ENCODE results near the gene RPL10L. TPM values are rescaled to one million over a fixed set of nuclear protein-coding genes. Genes with fewer than 3 reads are reported as not detected.

The RPL10L gene
- not detected for polyA plus RNA-seq

GRCh38 chr14:46651526-46652144, at the start of gene RPL10L:
RPL10L (minus strand) TSS chr14:46651781; CDS start chr14:46651736, 45 bp downstream.
- WGBS, 2 donors = 92 to 93% methylated on average over 36 of the region's 36 CpGs
- H3K36me3 ChIP-seq (ENCODE audit: control insufficient read depth in 2 of 2, insufficient read depth in 2 of 2, low read length in 1 of 2) = no peaks in the 10 kb centered on the region
- no peaks in the 10 kb centered on the region for H3K4me1 ChIP-seq (ENCODE audit: control insufficient read depth in 2 of 2, insufficient read depth in 2 of 2, low read length in 1 of 2)
- H3K4me3 ChIP-seq (ENCODE audit: low read depth in 1 of 2, low read length in 2 of 2) = no peak within 1 kb of the TSS
- no peak within 1 kb of the TSS for H3K27ac ChIP-seq (ENCODE audit: low read depth in 2 of 2, low read length in 1 of 2)
- no peaks in the 10 kb centered on the region for H3K27me3 ChIP-seq (ENCODE audit: control insufficient read depth in 1 of 2, insufficient read depth in 2 of 2, low read length in 2 of 2)
- peaks cover 3 to 9% of the 10 kb centered on the region in 2 donors for H3K9me3 ChIP-seq (ENCODE audit: control insufficient read depth in 2 of 2, insufficient read depth in 1 of 2, low read depth in 1 of 2, low read length in 1 of 2)

- Histone ChIP-seq H3K36me3 (ENCODE audit: control insufficient read depth in 2 of 2, insufficient read depth in 2 of 2, low read length in 1 of 2) (no peaks in the 10 kb centered on the region), H3K4me3 (ENCODE audit: low read depth in 1 of 2, low read length in 2 of 2) (no peak overlapping the region), H3K27me3 (ENCODE audit: control insufficient read depth in 1 of 2, insufficient read depth in 2 of 2, low read length in 2 of 2) (no peaks in the 10 kb centered on the region), H3K4me1 (ENCODE audit: control insufficient read depth in 2 of 2, insufficient read depth in 2 of 2, low read length in 1 of 2) (no peaks in the 10 kb centered on the region), H3K27ac (ENCODE audit: low read depth in 2 of 2, low read length in 1 of 2) (no peak overlapping the region), H3K9me3 (ENCODE audit: control insufficient read depth in 2 of 2, insufficient read depth in 1 of 2, low read depth in 1 of 2, low read length in 1 of 2) (peaks cover 0 to 3% of the 10 kb centered on the region in 2 donors)
- WGBS, 2 donors = 51 to 62% methylated on average over 3 of the region's 3 CpGs
These were observed 40.2 kb upstream of the RPL10L start for GRCh38 chr14:46691819-46692218.

GRCh38 chr14:46686652-46687051, 35.1 kb upstream of the RPL10L start:
- Histone ChIP-seq H3K4me1 (ENCODE audit: control insufficient read depth in 2 of 2, insufficient read depth in 2 of 2, low read length in 1 of 2) (no peaks in the 10 kb centered on the region), H3K36me3 (ENCODE audit: control insufficient read depth in 2 of 2, insufficient read depth in 2 of 2, low read length in 1 of 2) (no peaks in the 10 kb centered on the region), H3K9me3 (ENCODE audit: control insufficient read depth in 2 of 2, insufficient read depth in 1 of 2, low read depth in 1 of 2, low read length in 1 of 2) (peaks cover 0 to 7% of the 10 kb centered on the region in 2 donors), H3K27me3 (ENCODE audit: control insufficient read depth in 1 of 2, insufficient read depth in 2 of 2, low read length in 2 of 2) (no peaks in the 10 kb centered on the region), H3K27ac (ENCODE audit: low read depth in 2 of 2, low read length in 1 of 2) (no peak overlapping the region), H3K4me3 (ENCODE audit: low read depth in 1 of 2, low read length in 2 of 2) (no peak overlapping the region)
- WGBS, 2 donors = 88 to 89% methylated on average over 4 of the region's 4 CpGs

- no peaks in the 10 kb centered on the region for H3K4me1 ChIP-seq (ENCODE audit: control insufficient read depth in 2 of 2, insufficient read depth in 2 of 2, low read length in 1 of 2)
- no peaks in the 10 kb centered on the region for H3K27me3 ChIP-seq (ENCODE audit: control insufficient read depth in 1 of 2, insufficient read depth in 2 of 2, low read length in 2 of 2)
- 62 to 72% methylated on average over 3 of the region's 3 CpGs for WGBS, 2 donors
- no peaks in the 10 kb centered on the region for H3K9me3 ChIP-seq (ENCODE audit: control insufficient read depth in 2 of 2, insufficient read depth in 1 of 2, low read depth in 1 of 2, low read length in 1 of 2)
- H3K36me3 ChIP-seq (ENCODE audit: control insufficient read depth in 2 of 2, insufficient read depth in 2 of 2, low read length in 1 of 2) = no peaks in the 10 kb centered on the region
- H3K4me3 ChIP-seq (ENCODE audit: low read depth in 1 of 2, low read length in 2 of 2) = no peak overlapping the region
- no peak overlapping the region for H3K27ac ChIP-seq (ENCODE audit: low read depth in 2 of 2, low read length in 1 of 2)
These were observed 20.5 kb upstream of the RPL10L start for GRCh38 chr14:46672128-46672527.

- peaks cover 4% of the 10 kb centered on the region in 2 donors for H3K9me3 ChIP-seq (ENCODE audit: control insufficient read depth in 2 of 2, insufficient read depth in 1 of 2, low read depth in 1 of 2, low read length in 1 of 2)
- H3K27me3 ChIP-seq (ENCODE audit: control insufficient read depth in 1 of 2, insufficient read depth in 2 of 2, low read length in 2 of 2) = no peaks in the 10 kb centered on the region
- 80 to 84% methylated on average over 4 of the region's 4 CpGs for WGBS, 2 donors
- no peak overlapping the region for H3K27ac ChIP-seq (ENCODE audit: low read depth in 2 of 2, low read length in 1 of 2)
- H3K4me1 ChIP-seq (ENCODE audit: control insufficient read depth in 2 of 2, insufficient read depth in 2 of 2, low read length in 1 of 2) = no peaks in the 10 kb centered on the region
- no peaks in the 10 kb centered on the region for H3K36me3 ChIP-seq (ENCODE audit: control insufficient read depth in 2 of 2, insufficient read depth in 2 of 2, low read length in 1 of 2)
- H3K4me3 ChIP-seq (ENCODE audit: low read depth in 1 of 2, low read length in 2 of 2) = no peak overlapping the region
These were observed 11.8 kb upstream of the RPL10L start for GRCh38 chr14:46663382-46663781.

- no peak overlapping the region for H3K4me3 ChIP-seq (ENCODE audit: low read depth in 1 of 2, low read length in 2 of 2)
- H3K36me3 ChIP-seq (ENCODE audit: control insufficient read depth in 2 of 2, insufficient read depth in 2 of 2, low read length in 1 of 2) = no peaks in the 10 kb centered on the region
- H3K27ac ChIP-seq (ENCODE audit: low read depth in 2 of 2, low read length in 1 of 2) = no peak overlapping the region
- WGBS, 2 donors = 32 to 44% methylated on average over 1 of the region's 1 CpG
- no peaks in the 10 kb centered on the region for H3K4me1 ChIP-seq (ENCODE audit: control insufficient read depth in 2 of 2, insufficient read depth in 2 of 2, low read length in 1 of 2)
- peaks cover 4% of the 10 kb centered on the region in 2 donors for H3K9me3 ChIP-seq (ENCODE audit: control insufficient read depth in 2 of 2, insufficient read depth in 1 of 2, low read depth in 1 of 2, low read length in 1 of 2)
- no peaks in the 10 kb centered on the region for H3K27me3 ChIP-seq (ENCODE audit: control insufficient read depth in 1 of 2, insufficient read depth in 2 of 2, low read length in 2 of 2)
These were observed 10.1 kb upstream of the RPL10L start for GRCh38 chr14:46661728-46662127.

- Histone ChIP-seq H3K4me3 (ENCODE audit: low read depth in 1 of 2, low read length in 2 of 2) (no peak overlapping the region), H3K4me1 (ENCODE audit: control insufficient read depth in 2 of 2, insufficient read depth in 2 of 2, low read length in 1 of 2) (no peaks in the 10 kb centered on the region), H3K36me3 (ENCODE audit: control insufficient read depth in 2 of 2, insufficient read depth in 2 of 2, low read length in 1 of 2) (no peaks in the 10 kb centered on the region), H3K27me3 (ENCODE audit: control insufficient read depth in 1 of 2, insufficient read depth in 2 of 2, low read length in 2 of 2) (no peaks in the 10 kb centered on the region), H3K27ac (ENCODE audit: low read depth in 2 of 2, low read length in 1 of 2) (no peak overlapping the region), H3K9me3 (ENCODE audit: control insufficient read depth in 2 of 2, insufficient read depth in 1 of 2, low read depth in 1 of 2, low read length in 1 of 2) (peaks cover 3 to 9% of the 10 kb centered on the region in 2 donors)
These were observed 1.6 kb upstream of the RPL10L start for GRCh38 chr14:46653031-46653755.

- no peaks in the 10 kb centered on the region for H3K4me1 ChIP-seq (ENCODE audit: control insufficient read depth in 2 of 2, insufficient read depth in 2 of 2, low read length in 1 of 2)
- peaks cover 3 to 5% of the 10 kb centered on the region in 2 donors for H3K9me3 ChIP-seq (ENCODE audit: control insufficient read depth in 2 of 2, insufficient read depth in 1 of 2, low read depth in 1 of 2, low read length in 1 of 2)
- no peak overlapping the region for H3K27ac ChIP-seq (ENCODE audit: low read depth in 2 of 2, low read length in 1 of 2)
- H3K36me3 ChIP-seq (ENCODE audit: control insufficient read depth in 2 of 2, insufficient read depth in 2 of 2, low read length in 1 of 2) = no peaks in the 10 kb centered on the region
- H3K27me3 ChIP-seq (ENCODE audit: control insufficient read depth in 1 of 2, insufficient read depth in 2 of 2, low read length in 2 of 2) = no peaks in the 10 kb centered on the region
- H3K4me3 ChIP-seq (ENCODE audit: low read depth in 1 of 2, low read length in 2 of 2) = no peak overlapping the region
These were observed 4.8 kb downstream of the RPL10L start for GRCh38 chr14:46646796-46647195.

- H3K27me3 ChIP-seq (ENCODE audit: control insufficient read depth in 1 of 2, insufficient read depth in 2 of 2, low read length in 2 of 2) = no peaks in the 10 kb centered on the region
- H3K4me3 ChIP-seq (ENCODE audit: low read depth in 1 of 2, low read length in 2 of 2) = no peak overlapping the region
- 62 to 67% methylated on average over 3 of the region's 3 CpGs for WGBS, 2 donors
- H3K9me3 ChIP-seq (ENCODE audit: control insufficient read depth in 2 of 2, insufficient read depth in 1 of 2, low read depth in 1 of 2, low read length in 1 of 2) = no peaks in the 10 kb centered on the region
- no peaks in the 10 kb centered on the region for H3K36me3 ChIP-seq (ENCODE audit: control insufficient read depth in 2 of 2, insufficient read depth in 2 of 2, low read length in 1 of 2)
- no peaks in the 10 kb centered on the region for H3K4me1 ChIP-seq (ENCODE audit: control insufficient read depth in 2 of 2, insufficient read depth in 2 of 2, low read length in 1 of 2)
- H3K27ac ChIP-seq (ENCODE audit: low read depth in 2 of 2, low read length in 1 of 2) = no peak overlapping the region
These were observed 24.7 kb downstream of the RPL10L start for GRCh38 chr14:46626876-46627275.
